Dermis blood vessel endothelial cell (primary cell): ENCODE measurements around the gene MOG. TPM values are rescaled to one million over a fixed set of nuclear protein-coding genes. Genes with fewer than 3 reads are reported as not detected.

Experiments
- DNase-seq: peaks from one replicate; pipeline ENCODE4 v3.0.0; 2010
- total RNA-seq: library from RNA; depleted of rRNA; stranded (reverse); fragments of >200 nt; gene quantifications from 2 replicates; pipeline ENCODE4 v1.2.3, GENCODE V29; 2014

Gene MOG
- total RNA-seq, 1 donor from 2014 or later, result not detected

GRCh38 chr6:29676981-29677601 is 20.2 kb downstream of the MOG start:
- peak; percentile 10 for DNase-seq

- no peak for DNase-seq
Measured at GRCh38 chr6:29678114-29678513, 21.2 kb downstream of the MOG start.

GRCh38 chr6:29679962-29680361 is 23.1 kb downstream of the MOG start:
- no peak for DNase-seq

GRCh38 chr6:29680416-29680815 is 23.5 kb downstream of the MOG start:
- no peak for DNase-seq

- DNase-seq, result no peak
Measured at GRCh38 chr6:29680904-29681303, 24.0 kb downstream of the MOG start, which contains the start of gene ZFP57. Gene ZFP57, minus strand, starts transcription at chr6:29681152. Its CDS starts 4,149 bp downstream, at chr6:29677003.

- no peak for DNase-seq
Measured at GRCh38 chr6:29681811-29682210, 24.9 kb downstream of the MOG start.

GRCh38 chr6:29685718-29686326 is 28.9 kb downstream of the MOG start:
- peak; percentile 18 for DNase-seq

GRCh38 chr6:29694637-29695036 is 37.7 kb downstream of the MOG start:
- DNase-seq, result no peak

GRCh38 chr6:29696147-29697125 is 39.5 kb downstream of the MOG start:
- peak; percentile 39 for DNase-seq

- peak; percentile 55 for DNase-seq
Measured at GRCh38 chr6:29702519-29703103, 45.7 kb downstream of the MOG start.

- DNase-seq, result peak; percentile 60
Measured at GRCh38 chr6:29705389-29706231, 48.7 kb downstream of the MOG start.

- no peak for DNase-seq
Measured at GRCh38 chr6:29708432-29709179, 51.7 kb downstream of the MOG start.

GRCh38 chr6:29709188-29709587 is 52.3 kb downstream of the MOG start:
- no peak for DNase-seq

GRCh38 chr6:29710281-29710941 is 53.5 kb downstream of the MOG start:
- DNase-seq, result no peak

GRCh38 chr6:29720863-29721262 is 64.0 kb downstream of the MOG start:
- no peak for DNase-seq

Other genes starting within 250 kb of the MOG start
- gene OR12D1, start 242.2 kb upstream of the MOG start, total RNA-seq, result not detected in 2 replicates
- not detected in 2 replicates for gene OR10C1, start 217.8 kb upstream of the MOG start, total RNA-seq
- not detected in 2 replicates for gene OR11A1, start 200.0 kb upstream of the MOG start, total RNA-seq
- not detected in 2 replicates for gene OR2H1, start 199.9 kb upstream of the MOG start, total RNA-seq
- gene MAS1L, start 169.1 kb upstream of the MOG start, total RNA-seq, result not detected in 2 replicates
- gene UBD, start 97.4 kb upstream of the MOG start, total RNA-seq, result 5.8 and 82.4 TPM in 2 replicates
- gene OR2H2, start 72.0 kb upstream of the MOG start, total RNA-seq, result not detected in 2 replicates
- 1.0 and 5.4 TPM in 2 replicates for gene GABBR1, start 23.9 kb upstream of the MOG start, total RNA-seq
- gene ZFP57, start 24.1 kb downstream of the MOG start, total RNA-seq, result 1.7 TPM in 1 of 2 replicates, not detected in the other
- gene HLA-F, start 66.3 kb downstream of the MOG start, total RNA-seq, result 6.7 and 68.2 TPM in 2 replicates
- gene HLA-G, start 170.7 kb downstream of the MOG start, total RNA-seq, result not detected in 2 replicates